NCI-H1417 (cell line): ENCODE measurements around the gene ENOPH1.
A peak's percentile ranks its signal among the peaks of the same experiment; 100 is the strongest.
"Not testable (repeated sequence)": the region's sequence is repeated elsewhere in the genome, so short reads cannot be mapped to it uniquely, and the experiment has no call there.

Experiments
- DNase-seq, 3 experiments: peaks; one replicate each; lab custom pipeline; 2025; lab: John Stamatoyannopoulos, UW

Gene ENOPH1

DNA sequence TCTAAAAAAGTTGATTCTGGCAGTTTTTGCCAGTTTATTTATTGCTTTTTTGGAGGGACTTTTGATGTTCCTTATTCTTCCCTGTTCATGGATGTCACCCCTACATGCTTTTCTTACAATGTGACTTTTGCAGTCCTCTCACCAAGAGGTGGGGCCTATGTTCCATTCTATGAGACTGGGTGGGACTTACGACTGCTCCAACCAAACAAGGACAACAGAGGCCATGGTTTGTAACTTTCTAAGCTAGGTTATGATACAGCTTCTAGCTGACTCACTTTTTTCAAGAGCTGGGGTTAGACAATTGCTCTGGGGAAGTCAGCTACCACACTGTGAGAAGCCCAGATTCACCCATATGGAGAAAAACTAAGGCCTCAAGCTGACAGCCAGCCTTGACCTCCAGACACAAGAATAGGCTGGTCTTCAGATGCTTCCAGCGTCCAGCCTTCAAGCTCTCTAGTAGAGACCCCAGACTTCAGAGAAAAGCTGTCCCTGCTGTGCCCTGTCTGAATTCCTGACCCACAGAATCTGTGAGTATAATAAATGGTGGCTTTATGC lies 39.5 kb downstream of the ENOPH1 start:
- DNase-seq: peak in 1 of 3 experiments; percentile 30

DNA sequence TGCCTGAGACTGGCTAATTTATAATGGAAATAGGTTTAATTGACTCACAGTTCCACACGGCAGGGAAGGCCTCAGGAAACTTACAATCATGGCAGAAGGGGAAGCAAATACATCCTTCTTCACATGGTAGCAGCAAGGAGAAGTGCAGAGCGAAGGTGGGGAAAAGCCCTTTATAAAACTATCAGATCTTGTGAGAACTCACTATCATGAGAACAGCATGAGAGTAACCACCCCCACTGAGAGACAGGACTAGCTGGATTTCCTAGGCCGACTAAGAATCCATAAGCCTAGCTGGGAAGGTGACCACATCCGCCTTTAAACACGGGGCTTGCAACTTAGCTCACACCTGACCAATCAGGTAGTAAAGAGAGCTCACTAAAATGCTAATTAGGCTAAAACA lies 42.7 kb downstream of the ENOPH1 start:
- DNase-seq: not testable (repeated sequence)

DNA sequence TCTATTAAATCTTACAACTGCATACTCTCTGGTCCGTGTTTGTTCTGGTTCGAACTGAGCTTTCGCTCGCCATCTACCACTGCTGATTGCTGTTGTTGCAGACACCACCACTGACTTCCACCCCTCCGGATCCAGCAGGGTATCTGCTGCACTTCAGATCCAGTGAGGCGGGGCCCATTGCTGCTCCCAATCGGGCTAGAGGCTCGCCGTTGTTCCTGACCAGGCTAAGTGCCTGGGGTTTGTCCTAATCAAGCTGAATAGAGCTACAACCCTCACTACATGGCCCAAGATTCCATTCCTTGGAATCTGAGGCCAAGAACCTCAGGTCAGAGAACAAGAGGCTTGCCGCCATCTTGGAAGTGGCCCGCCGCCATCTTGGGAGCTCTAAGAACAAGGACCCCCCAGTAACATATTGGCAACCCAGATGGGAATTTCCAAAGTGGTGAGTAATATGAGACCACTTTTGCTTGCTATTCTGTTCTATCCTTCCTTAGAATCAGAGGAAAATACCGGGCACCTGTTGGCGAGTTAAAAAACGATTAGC lies 43.3 kb downstream of the ENOPH1 start:
- no peak for DNase-seq

DNA sequence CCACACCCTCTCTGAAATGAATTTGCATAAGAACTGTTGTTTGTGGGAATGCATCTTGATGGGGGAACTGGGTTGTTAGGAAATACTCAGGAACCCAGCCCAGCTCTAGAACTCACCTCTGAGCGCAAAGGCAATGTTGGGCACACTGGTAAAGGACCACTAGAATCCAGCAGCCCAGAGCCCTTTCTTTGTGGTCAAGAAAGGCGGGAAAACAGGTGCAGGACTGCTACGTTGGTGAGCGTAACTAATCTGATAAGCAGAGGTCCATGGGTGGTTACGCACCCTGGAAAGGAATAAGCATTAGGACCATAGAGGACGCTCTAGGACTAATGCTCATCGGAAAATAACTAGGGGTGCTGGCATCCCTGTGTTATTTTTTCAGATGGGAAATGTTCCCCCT lies 45.5 kb downstream of the ENOPH1 start:
- not testable (repeated sequence) for DNase-seq

DNA sequence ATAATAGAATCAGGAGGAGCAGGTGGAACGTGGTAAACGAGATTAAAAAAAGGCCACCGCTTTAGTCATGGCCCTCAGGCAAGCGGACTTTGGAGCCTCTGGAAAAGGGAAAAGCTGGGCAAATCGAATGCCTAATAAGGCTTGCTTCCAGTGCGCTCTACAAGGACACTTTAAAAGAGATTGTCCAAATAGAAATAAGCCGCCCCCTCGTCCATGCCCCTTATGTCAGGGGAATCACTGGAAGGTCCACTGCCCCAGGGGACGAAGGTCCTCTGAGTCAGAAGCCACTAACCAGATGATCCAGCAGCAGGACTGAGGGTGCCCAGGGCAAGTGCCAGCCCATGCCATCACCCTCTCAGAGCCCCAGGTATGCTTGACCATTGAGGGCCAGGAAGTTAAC lies 47.1 kb downstream of the ENOPH1 start:
- not testable (repeated sequence) for DNase-seq

DNA sequence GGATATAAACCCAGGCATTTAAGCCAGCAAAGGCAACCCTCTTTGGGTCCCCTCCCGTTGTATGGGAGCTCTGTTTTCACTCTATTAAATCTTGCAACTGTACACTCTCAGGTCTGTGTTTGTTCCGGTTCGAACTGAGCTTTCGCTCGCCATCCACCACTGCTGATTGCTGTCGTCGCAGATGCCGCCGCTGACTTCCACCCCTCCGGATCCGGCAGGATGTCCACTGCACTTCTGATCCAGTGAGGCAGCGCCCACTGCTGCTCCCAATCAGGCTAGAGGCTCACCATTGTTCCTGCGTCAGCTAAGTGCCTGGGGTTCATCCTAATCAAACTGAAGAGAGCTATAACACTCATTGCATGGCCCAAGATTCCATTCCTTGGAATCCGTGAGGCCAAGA lies 49.2 kb downstream of the ENOPH1 start:
- DNase-seq: no peak

GRCh38 chr4:82480771-82481505 lies 50.5 kb downstream of the ENOPH1 start:
- DNase-seq: no peak

DNA sequence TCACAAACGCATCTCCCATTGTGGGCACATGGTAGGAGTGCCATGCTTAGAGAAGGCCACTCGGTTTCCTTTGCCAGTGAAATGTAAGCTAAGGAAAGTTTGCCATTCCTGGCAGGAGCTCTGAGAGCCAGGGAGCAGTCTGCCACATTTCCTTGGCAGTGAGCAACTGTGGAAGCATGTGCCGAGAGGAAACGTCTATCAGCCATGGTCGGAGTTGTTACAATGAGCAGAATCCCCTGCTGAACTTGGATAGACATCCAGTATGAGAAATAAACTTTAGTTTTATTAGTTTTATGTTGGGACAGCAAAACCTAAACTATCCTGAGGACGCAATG lies 51.1 kb downstream of the ENOPH1 start:
- no peak for DNase-seq

GRCh38 chr4:82482387-82482786 lies 52.0 kb downstream of the ENOPH1 start:
- DNase-seq: no peak

GRCh38 chr4:82484996-82485783 lies 54.8 kb downstream of the ENOPH1 start:
- no peak for DNase-seq

GRCh38 chr4:82489076-82489475 lies 58.7 kb downstream of the ENOPH1 start:
- DNase-seq: no peak

- no peak for DNase-seq
Observed at GRCh38 chr4:82489987-82490386, 59.6 kb downstream of the ENOPH1 start.

- peak; percentile 19 to 86 (median 44) for DNase-seq
Observed at GRCh38 chr4:82491251-82491960, 61.0 kb downstream of the ENOPH1 start.

GRCh38 chr4:82493721-82494425 lies 63.5 kb downstream of the ENOPH1 start:
- no peak for DNase-seq

DNA sequence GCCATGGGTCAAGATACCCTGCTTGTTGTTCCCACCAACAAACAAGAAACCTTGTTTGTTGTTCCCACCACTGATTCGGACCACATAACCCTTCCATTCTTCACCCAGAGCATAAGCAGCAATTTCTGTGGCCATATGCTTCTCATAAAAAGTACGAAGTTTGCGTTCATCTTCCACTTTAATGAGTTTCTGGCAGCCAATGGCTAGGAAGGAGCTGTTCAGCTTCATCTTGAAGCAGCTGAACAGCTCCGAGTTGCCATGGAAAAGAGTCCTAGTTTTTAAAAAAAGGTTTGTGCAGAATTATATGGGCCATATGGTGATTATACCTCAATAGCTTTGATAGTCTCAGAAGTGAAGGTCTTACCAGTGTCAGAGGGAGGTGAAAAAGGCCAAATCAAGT lies 65.3 kb downstream of the ENOPH1 start:
- DNase-seq: no peak

DNA sequence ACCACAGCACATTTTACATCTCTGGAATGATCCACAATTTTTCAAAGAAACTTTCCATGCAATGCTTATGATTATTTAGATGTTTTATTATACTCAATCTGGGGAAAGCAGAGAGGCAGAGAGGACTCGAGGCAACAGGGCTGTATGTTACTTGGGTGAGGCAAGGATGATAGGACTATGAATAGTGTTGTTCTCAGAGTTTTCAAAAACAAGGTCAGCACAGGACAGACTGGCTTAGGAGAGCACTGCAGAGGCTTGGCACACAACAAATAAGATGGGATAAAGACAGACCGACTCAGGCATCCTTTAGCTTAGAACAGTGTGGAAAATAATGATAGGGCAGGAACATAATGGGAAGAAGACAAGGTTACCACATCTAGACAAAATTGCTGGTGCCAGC lies 66.0 kb downstream of the ENOPH1 start:
- no peak for DNase-seq

DNA sequence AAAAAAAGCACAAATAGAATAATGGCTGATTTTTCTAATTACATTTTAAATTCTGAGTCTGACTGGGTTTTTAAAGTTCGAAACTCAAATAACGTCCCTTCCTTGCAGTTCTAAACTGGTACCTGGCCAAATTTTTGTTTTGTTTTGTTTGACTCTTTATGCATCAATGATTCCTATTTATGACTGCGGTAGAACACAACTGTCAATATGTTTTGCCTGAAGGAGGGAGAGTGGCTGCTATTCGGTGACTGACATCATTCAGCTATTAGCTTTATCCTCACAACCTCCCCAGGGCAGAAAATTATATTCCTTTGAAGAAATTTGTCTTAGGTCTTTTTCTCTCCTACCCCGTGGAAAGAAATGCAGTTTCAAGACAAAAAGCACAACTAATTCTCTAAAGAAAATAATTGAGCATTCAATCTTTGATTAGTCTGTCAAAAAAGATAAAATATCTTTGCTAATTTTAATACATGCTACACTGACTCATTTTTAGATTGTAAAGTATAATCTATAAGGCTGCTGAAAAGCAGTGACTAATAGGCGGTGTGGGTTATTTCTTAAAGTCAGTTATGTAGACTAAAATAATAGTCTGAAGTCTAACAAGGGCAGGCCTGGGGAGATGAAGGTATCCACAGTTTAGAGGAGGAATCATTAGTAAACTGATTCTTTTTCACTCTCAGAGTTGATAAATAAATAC lies 69.5 kb downstream of the ENOPH1 start:
- DNase-seq: peak in 2 of 3 experiments; percentile 40 to 85

GRCh38 chr4:82500435-82501153 lies 70.2 kb downstream of the ENOPH1 start:
- peak; percentile 55 to 97 (median 79) for DNase-seq

GRCh38 chr4:82501154-82501442 lies 70.7 kb downstream of the ENOPH1 start:
- DNase-seq: no peak

DNA sequence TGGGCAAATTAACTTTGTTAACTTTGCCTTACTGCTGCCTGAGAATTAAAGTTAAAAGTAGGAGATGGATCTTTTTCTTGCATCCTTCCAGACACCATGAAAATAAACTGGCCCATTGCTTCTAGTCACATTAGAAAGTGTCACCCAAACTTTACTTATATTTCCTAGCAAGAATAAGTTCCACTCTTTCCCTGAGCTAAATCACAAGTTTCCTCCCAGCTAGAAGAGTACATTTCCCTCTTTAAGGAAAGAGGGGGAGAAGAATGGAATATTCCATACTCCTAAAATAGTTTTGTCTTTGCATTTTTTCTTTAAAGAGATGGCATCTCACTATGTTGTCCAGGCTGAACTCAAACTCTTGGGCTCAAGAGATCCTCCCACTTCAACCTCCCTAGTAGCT lies 77.6 kb downstream of the ENOPH1 start:
- DNase-seq: no peak
